ENCODE results near the gene PAX4.

Gene PAX4

GRCh38 chr7:127647636-127648035 is 29.7 kb upstream of the PAX4 start:
- no peak overlapping the region for H3K27ac ChIP-seq (replicated peaks)
- H3K4me3 ChIP-seq (replicated peaks; ENCODE audit: insufficient read depth, low read length), result no peak overlapping the region
- H3K27me3 ChIP-seq (ENCODE audit: insufficient read depth, poor library complexity, severe bottlenecking), result no peaks in the 10 kb centered on the region
- DNase-seq (ENCODE audit: low read depth in 1 of 2, low spot score in 1 of 2), result no peak
- TF ChIP-seq POLR2AphosphoS5 (IDR thresholded peaks at IDR 0.05; ENCODE audit: low read depth) (no peak), GABPA (IDR thresholded peaks at IDR 0.05; ENCODE audit: low read depth) (no peak), REST (IDR thresholded peaks at IDR 0.05; ENCODE audit: insufficient replicate concordance, low read depth) (no peak), CTCF (IDR thresholded peaks at IDR 0.05; ENCODE audit: insufficient read depth, low read length) (no peak), SPI1 (IDR thresholded peaks at IDR 0.05; ENCODE audit: borderline replicate concordance, low read depth) (no peak)

- DNase-seq (ENCODE audit: low read depth in 1 of 2, low spot score in 1 of 2), result no peak
- no peak for TF ChIP-seq GABPA (IDR thresholded peaks at IDR 0.05; ENCODE audit: low read depth)
- no peak for TF ChIP-seq SPI1 (IDR thresholded peaks at IDR 0.05; ENCODE audit: borderline replicate concordance, low read depth)
- TF ChIP-seq CTCF (IDR thresholded peaks at IDR 0.05; ENCODE audit: insufficient read depth, low read length), result no peak
- TF ChIP-seq POLR2AphosphoS5 (IDR thresholded peaks at IDR 0.05; ENCODE audit: low read depth), result no peak
- TF ChIP-seq REST (IDR thresholded peaks at IDR 0.05; ENCODE audit: insufficient replicate concordance, low read depth), result no peak
- Histone ChIP-seq H3K27me3 (ENCODE audit: insufficient read depth, poor library complexity, severe bottlenecking) (no peaks in the 10 kb centered on the region), H3K4me3 (replicated peaks; ENCODE audit: insufficient read depth, low read length) (no peak overlapping the region), H3K27ac (replicated peaks) (no peak overlapping the region)
Observed at GRCh38 chr7:127644484-127644883, 26.5 kb upstream of the PAX4 start.

- DNase-seq (ENCODE audit: low read depth in 1 of 2, low spot score in 1 of 2), result no peak
- TF ChIP-seq GABPA (IDR thresholded peaks at IDR 0.05; ENCODE audit: low read depth), result no peak
- no peak for TF ChIP-seq REST (IDR thresholded peaks at IDR 0.05; ENCODE audit: insufficient replicate concordance, low read depth)
- no peak for TF ChIP-seq CTCF (IDR thresholded peaks at IDR 0.05; ENCODE audit: insufficient read depth, low read length)
- TF ChIP-seq SPI1 (IDR thresholded peaks at IDR 0.05; ENCODE audit: borderline replicate concordance, low read depth), result no peak
- TF ChIP-seq POLR2AphosphoS5 (IDR thresholded peaks at IDR 0.05; ENCODE audit: low read depth), result no peak
- no peaks in the 10 kb centered on the region for H3K27me3 ChIP-seq (ENCODE audit: insufficient read depth, poor library complexity, severe bottlenecking)
- H3K4me3 ChIP-seq (replicated peaks; ENCODE audit: insufficient read depth, low read length), result no peak overlapping the region
- no peak overlapping the region for H3K27ac ChIP-seq (replicated peaks)
Observed at GRCh38 chr7:127638197-127638596, 20.3 kb upstream of the PAX4 start.
